ENCODE data around the gene EEF1G.
"Not testable (repeated sequence)": the region's sequence is repeated elsewhere in the genome, so short reads cannot be mapped to it uniquely, and the experiment has no call there.

The EEF1G gene

DNA sequence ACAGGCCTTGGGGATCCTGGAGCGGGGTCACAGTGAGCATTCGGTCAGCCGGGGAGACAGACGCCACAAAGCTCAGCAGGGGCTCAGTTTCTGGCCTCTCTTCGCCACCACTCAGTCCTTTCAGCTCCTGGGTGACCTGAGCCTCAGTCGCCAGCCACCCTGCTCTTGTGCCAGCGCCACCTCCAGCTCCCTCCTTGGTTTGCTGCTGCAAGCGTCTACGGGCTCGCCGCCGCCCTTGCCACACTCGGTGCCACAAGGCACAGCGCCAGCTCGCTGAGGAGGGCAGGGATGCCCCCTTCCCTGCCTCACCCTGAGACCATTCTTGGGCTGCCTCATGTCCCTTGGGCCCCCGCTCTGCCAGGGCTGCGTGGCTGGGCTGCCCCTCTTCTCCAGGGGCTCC lies 1.5 kb upstream of the EEF1G start:
- DNase-seq, result no peak

GRCh38 chr11:62574363-62575071 lies 826 bp upstream of the EEF1G start:
- DNase-seq, result peak; percentile 21

- DNase-seq, result peak; percentile 27
Measured at GRCh38 chr11:62573006-62573591, 592 bp downstream of the EEF1G start.

- DNase-seq, result no peak
Measured at GRCh38 chr11:62572431-62572830, 1.3 kb downstream of the EEF1G start.

DNA sequence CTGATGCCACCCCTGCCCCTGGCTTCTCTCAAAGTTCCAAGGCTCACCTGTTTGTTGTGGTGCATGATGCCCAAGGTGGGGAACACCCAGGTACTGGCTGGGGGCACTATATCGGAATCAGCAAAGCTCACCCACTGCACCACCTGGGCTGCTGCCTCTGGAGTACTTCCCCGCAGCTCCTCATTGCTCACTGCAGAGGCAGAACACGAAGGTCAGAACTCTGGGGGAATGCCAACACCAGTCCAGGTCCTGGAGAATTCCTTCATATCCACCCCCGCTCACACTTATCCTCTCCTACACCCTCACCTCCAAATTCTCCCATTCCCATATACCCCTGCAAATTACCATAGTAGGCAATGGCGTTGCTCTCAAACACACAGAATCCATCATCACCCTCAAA lies 2.2 kb downstream of the EEF1G start:
- not testable (repeated sequence) for DNase-seq

DNA sequence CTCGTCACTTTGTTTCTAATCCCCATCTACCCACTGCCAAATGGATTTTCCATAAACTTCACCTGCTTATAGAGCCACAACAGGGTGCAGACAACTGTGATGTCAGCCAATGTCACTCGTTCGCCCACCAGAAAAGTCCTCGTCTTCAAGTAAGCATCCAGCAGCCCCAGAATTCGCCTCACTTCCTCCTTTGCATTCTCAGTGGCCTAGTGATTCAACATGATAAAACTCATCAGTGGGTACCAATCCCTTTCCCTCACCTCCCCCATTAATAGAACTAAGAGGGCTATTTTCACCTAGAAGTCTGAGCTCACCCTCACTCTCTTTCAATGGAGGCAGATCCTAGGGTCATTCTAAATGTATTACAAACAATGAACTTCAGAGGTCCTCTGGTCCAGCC lies 2.8 kb downstream of the EEF1G start:
- not testable (repeated sequence) for DNase-seq

- no peak for DNase-seq
Measured at GRCh38 chr11:62569611-62570010, 4.1 kb downstream of the EEF1G start.

GRCh38 chr11:62567018-62567633 lies 6.6 kb downstream of the EEF1G start:
- DNase-seq, result no peak

GRCh38 chr11:62566247-62566646 lies 7.4 kb downstream of the EEF1G start:
- no peak for DNase-seq

- DNase-seq, result no peak
Measured at GRCh38 chr11:62565100-62565802, 8.4 kb downstream of the EEF1G start.

DNA sequence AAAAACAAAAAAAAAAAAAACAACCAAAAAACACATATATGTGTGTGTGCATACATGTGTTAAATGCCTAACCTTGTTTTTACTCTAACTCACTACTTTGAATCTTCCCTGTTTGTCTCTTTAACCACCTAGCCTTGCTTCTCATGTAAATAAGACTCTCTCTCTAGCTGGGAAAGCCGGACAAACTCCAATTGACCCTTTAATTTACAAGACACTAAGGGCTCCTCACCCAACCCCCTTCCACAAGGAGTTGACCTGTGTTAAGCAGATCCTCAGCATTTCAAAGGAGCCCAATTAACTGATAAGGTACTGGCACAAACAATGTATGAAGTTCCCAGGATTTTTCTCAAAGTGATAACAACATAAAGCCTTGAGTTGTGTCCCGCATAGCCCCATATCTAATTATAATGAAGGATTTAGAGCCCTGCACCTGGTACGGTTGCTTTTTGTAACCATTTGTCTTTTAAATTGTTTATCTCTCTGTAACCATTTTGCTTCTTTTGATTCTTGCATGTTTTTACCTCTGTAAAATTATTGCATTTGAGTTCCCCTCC lies 11.9 kb downstream of the EEF1G start:
- DNase-seq, result not testable (repeated sequence)

DNA sequence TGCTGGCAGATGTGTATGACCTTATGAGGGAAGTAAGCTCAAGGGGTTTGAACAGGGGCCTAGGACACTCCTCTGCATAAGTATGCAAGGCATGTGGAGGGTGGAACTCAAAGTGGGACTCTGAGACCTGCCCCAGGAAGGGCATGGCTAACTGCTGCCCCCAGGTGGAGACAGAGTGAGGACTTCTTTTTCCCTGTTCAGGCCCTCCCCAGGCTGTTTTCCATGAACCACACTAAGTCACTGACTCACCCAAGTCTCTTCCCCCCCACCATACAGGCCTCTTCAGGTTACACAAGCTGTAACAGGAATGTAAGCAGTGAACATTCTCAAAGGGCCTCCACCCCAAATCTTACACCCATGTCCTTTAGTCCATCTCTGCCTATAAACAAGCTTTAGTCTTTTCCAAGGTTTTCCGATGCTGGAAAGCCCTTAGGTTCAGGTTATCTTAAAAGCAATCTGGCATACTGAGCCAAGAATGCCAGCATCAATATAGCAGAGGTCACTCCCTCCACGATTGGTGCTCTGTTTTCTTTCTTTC lies 13.1 kb downstream of the EEF1G start:
- peak; percentile 91 for DNase-seq

GRCh38 chr11:62559626-62560025 lies 14.1 kb downstream of the EEF1G start:
- not testable (repeated sequence) for DNase-seq

DNA sequence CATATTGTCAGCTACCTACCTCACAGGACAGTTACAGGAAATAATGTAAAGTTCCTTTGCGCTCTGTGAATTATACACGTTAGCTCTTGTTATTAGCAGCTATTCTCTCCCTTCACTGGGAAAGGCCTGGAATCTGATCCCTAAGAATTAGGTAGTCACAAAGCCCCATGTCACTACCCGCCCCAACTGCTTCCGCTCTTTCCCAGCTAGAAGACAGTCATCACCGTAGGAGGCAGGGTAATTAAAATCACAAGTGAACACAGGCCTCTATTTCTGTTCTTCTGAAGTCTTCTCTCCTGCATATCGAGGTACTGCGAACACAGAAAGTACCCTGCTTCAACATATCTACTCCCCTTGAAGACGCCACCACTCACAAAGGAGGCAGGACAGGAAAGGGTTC lies 14.5 kb downstream of the EEF1G start:
- DNase-seq, result no peak

DNA sequence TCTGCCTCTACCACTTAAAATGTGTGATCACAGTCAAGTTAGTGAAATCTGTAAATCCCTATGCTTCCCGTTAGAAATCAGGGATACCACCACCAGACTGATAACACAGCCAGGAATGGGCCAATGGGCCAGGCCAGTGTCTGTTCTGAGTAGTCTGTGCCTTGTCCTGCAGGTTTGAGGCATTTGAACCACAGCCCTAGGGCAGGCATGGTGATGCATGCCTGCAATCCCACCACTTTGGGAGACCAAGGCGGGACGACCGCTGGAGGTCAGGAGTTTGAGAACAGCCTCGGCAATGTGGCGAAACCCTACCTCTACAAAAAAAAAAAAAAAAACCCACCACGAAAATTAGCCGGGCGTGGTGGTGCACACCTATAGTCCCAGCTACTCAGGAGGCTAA lies 15.0 kb downstream of the EEF1G start:
- DNase-seq, result no peak

GRCh38 chr11:62556875-62557631 lies 16.6 kb downstream of the EEF1G start:
- DNase-seq, result no peak

GRCh38 chr11:62556108-62556874 lies 17.4 kb downstream of the EEF1G start:
- peak; percentile 93 for DNase-seq

GRCh38 chr11:62555464-62556107 lies 18.1 kb downstream of the EEF1G start:
- DNase-seq, result peak; percentile 91

DNA sequence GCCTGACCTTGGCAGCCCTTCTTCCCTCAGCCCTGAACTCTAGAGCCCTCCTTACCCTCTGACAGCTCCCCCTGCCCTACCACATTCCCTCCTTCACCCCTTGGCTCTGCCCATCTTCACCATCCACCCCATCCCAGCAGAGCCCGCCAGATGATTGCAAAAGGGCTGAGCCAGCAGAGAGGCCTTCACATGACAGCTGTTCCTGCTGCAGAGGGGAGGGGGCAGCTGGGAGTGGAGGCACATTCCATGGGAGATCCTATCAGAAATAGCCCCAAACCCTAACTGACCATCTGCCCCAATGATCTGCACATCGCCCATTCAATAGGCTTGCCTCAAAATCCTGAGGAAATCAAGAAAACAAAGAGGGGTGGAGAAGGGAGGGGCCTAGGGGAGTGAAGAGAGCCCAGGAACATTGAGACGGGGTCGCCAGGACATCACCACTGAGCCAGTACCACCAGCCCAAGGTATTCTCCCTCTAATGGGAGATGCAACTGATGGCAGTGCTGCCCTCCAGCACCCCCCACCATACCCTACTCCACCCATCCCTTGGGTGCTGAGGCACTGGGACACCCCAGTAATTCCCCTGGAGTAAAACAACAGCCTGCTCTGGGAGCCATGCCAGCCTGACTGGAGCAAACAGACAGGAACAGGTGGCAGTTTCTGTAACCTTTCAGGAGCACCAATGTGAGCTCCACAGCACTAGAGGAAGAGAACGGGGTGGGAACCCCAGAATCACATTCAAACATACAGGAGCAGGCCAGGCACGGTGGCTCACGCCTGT lies 19.1 kb downstream of the EEF1G start:
- DNase-seq, result no peak

DNA sequence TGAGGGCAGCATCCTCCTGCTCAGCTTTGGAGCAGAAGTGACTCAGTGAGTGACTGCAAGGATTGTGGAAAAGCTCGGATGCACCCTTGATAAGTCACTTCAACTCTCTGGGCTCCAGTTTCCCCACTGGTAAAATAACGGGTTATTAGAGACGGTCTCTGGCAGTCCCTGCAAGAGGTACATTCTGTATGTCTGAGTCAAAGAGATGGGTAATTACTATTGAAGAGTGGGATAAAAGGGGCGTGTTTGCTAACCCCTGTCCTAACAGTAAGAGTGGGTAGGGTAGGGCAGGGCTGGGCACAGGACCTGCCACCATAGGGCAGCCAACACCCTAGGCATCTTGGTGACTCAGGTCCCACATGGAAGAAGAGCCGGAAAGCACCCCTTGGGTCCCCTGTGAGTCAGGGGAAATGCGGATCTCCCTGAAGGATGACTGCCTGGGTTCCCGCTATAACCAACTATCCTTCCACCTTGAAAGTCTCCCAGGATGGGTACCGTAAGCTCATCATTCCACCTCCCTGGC lies 19.8 kb downstream of the EEF1G start:
- DNase-seq, result peak; percentile 86

Measured in suppressor macrophage treated with lipopolysaccharide for 4 hours (primary cell).